ENCODE results near the gene RPS17. TPM values are rescaled to one million over a fixed set of nuclear protein-coding genes. Genes with fewer than 3 reads are reported as not detected.
A peak's percentile ranks its signal among the peaks of the same experiment; 100 is the strongest.

RPS17 gene
- total RNA-seq, 4 donors from 2014 or later = 1,547 to 2,112 (median 1,667) TPM

- no peak for DNase-seq
- intact Hi-C loops (cut with DNase I; ENCODE audit: low total_unique reads) (no loop called here), in situ Hi-C loops (cut with MboI; ENCODE audit: low sequenced_read_pairs in 4 of 4) (loop anchor here in 1 of 4 donors (25.0 kb wide), 1 partner anchor 179 kb away; no protein-coding TSS in a partner anchor)
- no peak for ATAC-seq
- H3K9me3 ChIP-seq = no peaks in the 10 kb centered on the region
- H3K27me3 ChIP-seq = no peaks in the 10 kb centered on the region
- no peak overlapping the region for H3K27ac ChIP-seq
- H3K4me3 ChIP-seq = no peak overlapping the region
- no peaks in the 10 kb centered on the region for H3K36me3 ChIP-seq
- TF ChIP-seq POLR2A (IDR thresholded peaks at IDR 0.05) (no peak), CTCF (IDR thresholded peaks at IDR 0.05 in 4 of 5, conservative IDR thresholded peaks at IDR 0.05 in 1 of 5) (no peak)
- H3K4me1 ChIP-seq = peaks cover 6 to 14% of the 10 kb centered on the region in 2 donors
Observed at GRCh38 chr15:82558502-82558901, 18.2 kb upstream of the RPS17 start.

GRCh38 chr15:82556315-82557035, 16.2 kb upstream of the RPS17 start:
- no peak overlapping the region for H3K4me3 ChIP-seq

DNA sequence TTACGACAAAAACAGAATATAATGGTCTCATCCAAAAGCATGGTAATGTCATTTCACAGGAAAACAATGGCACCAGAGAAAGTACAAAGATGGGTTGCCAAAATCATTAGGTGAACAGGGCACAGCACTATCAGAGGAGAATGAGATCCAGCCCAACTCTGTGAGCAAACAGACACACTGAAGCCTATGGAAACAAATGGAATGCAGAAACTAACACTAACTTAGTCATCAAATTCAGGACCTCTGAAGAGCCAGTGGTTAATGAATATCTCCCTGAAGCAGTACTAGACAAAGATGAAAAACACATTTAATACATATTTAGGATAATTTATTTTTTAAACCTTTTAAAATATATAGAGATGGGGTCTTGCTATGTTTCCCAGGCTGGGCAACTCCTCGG, 14.6 kb upstream of the RPS17 start:
- no peaks in the 10 kb centered on the region for H3K36me3 ChIP-seq
- intact Hi-C loops (cut with DNase I; ENCODE audit: low total_unique reads) = loop anchor here (5.0 kb wide), 1 partner anchor 92 kb away; the partner anchor contains the start of gene CPEB1

More at GRCh38 chr15:82556315-82557035, 16.2 kb upstream of the RPS17 start:
- H3K36me3 ChIP-seq = no peaks in the 10 kb centered on the region
- H3K27ac ChIP-seq = no peak overlapping the region
- H3K9me3 ChIP-seq = no peaks in the 10 kb centered on the region
- intact Hi-C loops (cut with DNase I; ENCODE audit: low total_unique reads) = no loop called here
- H3K27me3 ChIP-seq = no peaks in the 10 kb centered on the region
- in situ Hi-C loops (cut with MboI; ENCODE audit: low sequenced_read_pairs in 4 of 4) = loop anchor here in 1 of 4 donors (25.0 kb wide), 1 partner anchor 181 kb away; no protein-coding TSS in a partner anchor
- ATAC-seq = no peak
- TF ChIP-seq POLR2A (IDR thresholded peaks at IDR 0.05) (no peak), CTCF (IDR thresholded peaks at IDR 0.05 in 4 of 5, conservative IDR thresholded peaks at IDR 0.05 in 1 of 5) (no peak)
- DNase-seq = no peak
- H3K4me1 ChIP-seq = peaks cover 19 to 34% of the 10 kb centered on the region in 2 donors

GRCh38 chr15:82554351-82554750, 14.1 kb upstream of the RPS17 start:
- Histone ChIP-seq H3K27me3 (no peaks in the 10 kb centered on the region), H3K4me1 (peaks cover 19 to 34% of the 10 kb centered on the region in 2 donors), H3K27ac (peak overlapping the region; percentile 34 to 81 (median 58)), H3K36me3 (no peaks in the 10 kb centered on the region), H3K4me3 (no peak overlapping the region), H3K9me3 (no peaks in the 10 kb centered on the region)
- intact Hi-C loops (cut with DNase I; ENCODE audit: low total_unique reads) = loop anchor here (5.0 kb wide), 1 partner anchor 93 kb away; the partner anchor contains the start of gene CPEB1
- ATAC-seq (peak; percentile 82 to 94), DNase-seq (peak in 1 of 2 donors; percentile 33)
- TF ChIP-seq CTCF (IDR thresholded peaks at IDR 0.05 in 4 of 5, conservative IDR thresholded peaks at IDR 0.05 in 1 of 5) (no peak), POLR2A (IDR thresholded peaks at IDR 0.05) (no peak)
- in situ Hi-C loops (cut with MboI; ENCODE audit: low sequenced_read_pairs in 4 of 4) = loop anchor here in 1 of 4 donors (25.0 kb wide), 1 partner anchor 183 kb away; no protein-coding TSS in a partner anchor

More for the DNA sequence above, 14.6 kb upstream of the RPS17 start:
- no peak for TF ChIP-seq POLR2A (IDR thresholded peaks at IDR 0.05)
- no peak for TF ChIP-seq CTCF (IDR thresholded peaks at IDR 0.05 in 4 of 5, conservative IDR thresholded peaks at IDR 0.05 in 1 of 5)
- no peaks in the 10 kb centered on the region for H3K9me3 ChIP-seq
- no peak overlapping the region for H3K4me3 ChIP-seq
- no peak for DNase-seq
- ATAC-seq = no peak
- peak overlapping the region; percentile 34 to 81 (median 58) for H3K27ac ChIP-seq
- in situ Hi-C loops (cut with MboI; ENCODE audit: low sequenced_read_pairs in 4 of 4) = loop anchor here in 1 of 4 donors (25.0 kb wide), 1 partner anchor 182 kb away; no protein-coding TSS in a partner anchor
- H3K4me1 ChIP-seq = peaks cover 19 to 34% of the 10 kb centered on the region in 2 donors
- H3K27me3 ChIP-seq = no peaks in the 10 kb centered on the region
